GM23338 (cell line): ENCODE results near the gene TLCD3B. TPM values are rescaled to one million over a fixed set of nuclear protein-coding genes. Genes with fewer than 3 reads are reported as not detected.

Experiments used
- ATAC-seq: fragments of 200-7000 bp; cut with Tn5 transposase; 3 replicates; pipeline ENCODE4 v1.9.1; 2020
- DNase-seq: peaks from one replicate; pipeline ENCODE4 v3.0.0-alpha.2; 2015; ENCODE audit warnings: low spot score
- H2AFZ ChIP-seq: fragments of 200-600 bp; sonication (generic); 2 replicates; pipeline ENCODE4 v1.8.0; 2016; ENCODE audit warnings: antibody characterized with exemption, mild to moderate bottlenecking, moderate library complexity
- H3F3A ChIP-seq: fragments of 200-600 bp; sonication (generic); replicated peaks from 2 replicates; pipeline ENCODE4 v1.8.0; 2017; ENCODE audit warnings: antibody characterized with exemption, mixed run types, low read depth
- H3K27ac ChIP-seq: fragments of 200-600 bp; sonication (generic); 2 replicates; pipeline ENCODE4 v1.6.1; 2016; ENCODE audit warnings: low read depth
- H3K27me3 ChIP-seq: fragments of 200-600 bp; sonication (generic); 2 replicates; pipeline ENCODE4 v1.8.0; 2016; ENCODE audit warnings: mild to moderate bottlenecking, mixed run types, moderate library complexity; ENCODE audit not compliant: insufficient read depth
- H3K36me3 ChIP-seq: fragments of 200-600 bp; sonication (generic); 2 replicates; pipeline ENCODE4 v1.8.0; 2016; ENCODE audit warnings: mild to moderate bottlenecking; ENCODE audit not compliant: insufficient read depth
- H3K4me1 ChIP-seq: fragments of 200-600 bp; sonication (generic); 2 replicates; pipeline ENCODE4 v1.8.0; 2016; ENCODE audit warnings: mild to moderate bottlenecking, moderate library complexity; ENCODE audit not compliant: insufficient read depth
- H3K4me2 ChIP-seq: fragments of 200-600 bp; sonication (generic); 2 replicates; pipeline ENCODE4 v1.7.1; 2017; ENCODE audit warnings: mixed run types
- H3K4me3 ChIP-seq: fragments of 200-600 bp; sonication (generic); 2 replicates; pipeline ENCODE4 v1.6.1; 2016; ENCODE audit warnings: mixed run types
- H3K79me2 ChIP-seq: fragments of 200-600 bp; sonication (generic); replicated peaks from 2 replicates; pipeline ENCODE4 v1.8.0; 2017; ENCODE audit warnings: mild to moderate bottlenecking; ENCODE audit not compliant: insufficient read depth
- H3K9me2 ChIP-seq: fragments of 200-600 bp; sonication (generic); 2 replicates; pipeline ENCODE4 v1.8.0; 2017; ENCODE audit not compliant: insufficient read depth
- H4K20me1 ChIP-seq: fragments of 200-600 bp; sonication (generic); replicated peaks from 2 replicates; pipeline ENCODE4 v1.8.0; 2017; ENCODE audit warnings: mild to moderate bottlenecking; ENCODE audit not compliant: insufficient read depth
- H3K27ac Mint-ChIP-seq: 2 replicates; pipeline ENCODE4 v1.8.0; 2020; ENCODE audit warnings: inconsistent platforms, mild to moderate bottlenecking, moderate library complexity, mixed read lengths
- H3K27me3 Mint-ChIP-seq: 3 replicates; pipeline ENCODE4 v1.8.0; 2022; ENCODE audit warnings: low read depth, mild to moderate bottlenecking, moderate library complexity, mixed read lengths, inconsistent platforms; ENCODE audit not compliant: insufficient read depth, poor library complexity
- H3K36me3 Mint-ChIP-seq: 3 replicates; pipeline ENCODE4 v1.8.0; 2021; ENCODE audit warnings: low read depth, mild to moderate bottlenecking, inconsistent platforms, moderate library complexity, mixed read lengths
- H3K4me1 Mint-ChIP-seq: 3 replicates; pipeline ENCODE4 v1.8.0; 2020; ENCODE audit warnings: mild to moderate bottlenecking, inconsistent platforms, mixed read lengths
- H3K4me3 Mint-ChIP-seq: 3 replicates; pipeline ENCODE4 v1.8.0; 2021; ENCODE audit warnings: moderate library complexity, mild to moderate bottlenecking, inconsistent platforms, mixed read lengths
- H3K9me3 Mint-ChIP-seq: 3 replicates; pipeline ENCODE4 v1.8.0; 2020; ENCODE audit warnings: moderate library complexity, mild to moderate bottlenecking, inconsistent platforms, mixed read lengths
- CREB1 ChIP-seq: fragments of 250-450 bp; sonication (Bioruptor Pico); IDR thresholded peaks from 2 replicates; pipeline ENCODE4 v1.5.0; 2020; ENCODE audit warnings: low read depth, mild to moderate bottlenecking, moderate library complexity
- EZH2 ChIP-seq: fragments of 200-600 bp; sonication (generic); IDR thresholded peaks from one replicate; pipeline ENCODE4 v1.8.0; 2017; ENCODE audit warnings: antibody characterized with exemption, mild to moderate bottlenecking, low read depth; ENCODE audit not compliant: unreplicated experiment
- EZH2phosphoT487 ChIP-seq: fragments of 200-600 bp; sonication (generic); IDR thresholded peaks from one replicate; pipeline ENCODE4 v1.8.1; 2018; ENCODE audit warnings: antibody characterized with exemption; ENCODE audit not compliant: unreplicated experiment
- JUNB ChIP-seq: IDR thresholded peaks from one replicate; pipeline ENCODE4 v1.6.1; 2016; ENCODE audit warnings: antibody characterized with exemption; ENCODE audit not compliant: unreplicated experiment
- NANOG ChIP-seq: IDR thresholded peaks from 2 replicates; pipeline ENCODE4 v1.6.1; 2016; ENCODE audit warnings: antibody characterized with exemption, borderline replicate concordance
- POLR2AphosphoS5 ChIP-seq: IDR thresholded peaks from 2 replicates; pipeline ENCODE4 v1.6.1; 2016; ENCODE audit warnings: antibody characterized with exemption, low read depth
- STAT1 ChIP-seq: IDR thresholded peaks from one replicate; pipeline ENCODE4 v1.6.1; 2016; ENCODE audit warnings: antibody characterized with exemption; ENCODE audit not compliant: unreplicated experiment
- ZNF114 ChIP-seq: fragments of 250-450 bp; sonication (Bioruptor Pico); IDR thresholded peaks from 2 replicates; pipeline ENCODE4 v1.5.0; 2020; ENCODE audit warnings: mild to moderate bottlenecking, moderate library complexity
- ZNF331 ChIP-seq: fragments of 250-450 bp; sonication (Bioruptor Pico); IDR thresholded peaks from 2 replicates; pipeline ENCODE4 v1.5.0; 2020; ENCODE audit warnings: low read depth, mild to moderate bottlenecking, moderate library complexity
- polyA plus RNA-seq: library from polyadenylated mRNA; unstranded; fragments of >200 nt; fragmentation: Nextera tagmentation; extraction: Ambion mirVana; gene quantifications from 2 replicates; pipeline ENCODE4 v1.2.1, GENCODE V29; 2016
- total RNA-seq: library from RNA; depleted of rRNA; stranded (reverse); fragments of >200 nt; shearing (Covaris generic); gene quantifications from 2 replicates; pipeline ENCODE4 v1.2.3, GENCODE V29; 2014
- TF ChIP-seq, protein P1 (sequence below): fragments of 250-450 bp; sonication (Bioruptor Pico); IDR thresholded peaks from 2 replicates; pipeline ENCODE4 v1.5.0; 2020; ENCODE audit warnings: mild to moderate bottlenecking, moderate library complexity
- TF ChIP-seq, protein P2 (sequence below): IDR thresholded peaks from 2 replicates; pipeline ENCODE4 v1.6.1; 2016; ENCODE audit warnings: antibody characterized with exemption
- TF ChIP-seq, protein P3 (sequence below): IDR thresholded peaks from one replicate; pipeline ENCODE4 v1.6.1; 2018; ENCODE audit warnings: antibody characterized with exemption; ENCODE audit not compliant: unreplicated experiment
- TF ChIP-seq, protein P4 (sequence below), 2 experiments: fragments of 200-600 bp in 1 of 2; sonication (generic) in 1 of 2; conservative IDR thresholded peaks; 2 replicates each; pipeline versions ENCODE4 v1.5.1 to v1.6.1; 2016 to 2017; ENCODE audit warnings: antibody characterized with exemption in 2 of 2, low read depth in 2 of 2, mild to moderate bottlenecking in 2 of 2, moderate library complexity in 1 of 2

Gene TLCD3B
- total and polyA plus RNA-seq, 2 experiments from 2014 or later = 14.2 to 37.4 TPM

DNA sequence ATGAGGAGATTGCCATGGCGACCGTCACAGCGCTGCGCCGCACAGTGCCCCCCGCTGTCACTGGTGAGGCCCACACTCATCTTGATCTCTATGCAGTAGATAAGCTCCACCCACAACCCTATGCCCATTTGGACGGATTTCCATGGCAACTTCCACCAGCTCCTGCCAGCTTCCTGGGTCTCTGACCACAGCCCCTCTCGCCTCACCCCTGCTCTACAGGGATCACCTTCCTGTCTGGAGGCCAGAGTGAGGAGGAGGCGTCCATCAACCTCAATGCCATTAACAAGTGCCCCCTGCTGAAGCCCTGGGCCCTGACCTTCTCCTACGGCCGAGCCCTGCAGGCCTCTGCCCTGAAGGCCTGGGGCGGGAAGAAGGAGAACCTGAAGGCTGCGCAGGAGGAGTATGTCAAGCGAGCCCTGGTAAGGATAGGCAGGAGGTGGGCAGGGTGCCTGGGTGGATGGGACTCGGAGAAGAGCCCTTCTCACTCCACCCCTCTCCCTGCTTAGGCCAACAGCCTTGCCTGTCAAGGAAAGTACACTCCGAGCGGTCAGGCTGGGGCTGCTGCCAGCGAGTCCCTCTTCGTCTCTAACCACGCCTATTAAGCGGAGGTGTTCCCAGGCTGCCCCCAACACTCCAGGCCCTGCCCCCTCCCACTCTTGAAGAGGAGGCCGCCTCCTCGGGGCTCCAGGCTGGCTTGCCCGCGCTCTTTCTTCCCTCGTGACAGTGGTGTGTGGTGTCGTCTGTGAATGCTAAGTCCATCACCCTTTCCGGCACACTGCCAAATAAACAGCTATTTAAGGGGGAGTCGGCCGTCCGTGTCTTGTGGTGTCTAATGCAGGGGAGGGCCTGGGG is 38.8 kb upstream of the TLCD3B start:
- TF ChIP-seq STAT1 = no peak
- TF ChIP-seq, protein P1, sequence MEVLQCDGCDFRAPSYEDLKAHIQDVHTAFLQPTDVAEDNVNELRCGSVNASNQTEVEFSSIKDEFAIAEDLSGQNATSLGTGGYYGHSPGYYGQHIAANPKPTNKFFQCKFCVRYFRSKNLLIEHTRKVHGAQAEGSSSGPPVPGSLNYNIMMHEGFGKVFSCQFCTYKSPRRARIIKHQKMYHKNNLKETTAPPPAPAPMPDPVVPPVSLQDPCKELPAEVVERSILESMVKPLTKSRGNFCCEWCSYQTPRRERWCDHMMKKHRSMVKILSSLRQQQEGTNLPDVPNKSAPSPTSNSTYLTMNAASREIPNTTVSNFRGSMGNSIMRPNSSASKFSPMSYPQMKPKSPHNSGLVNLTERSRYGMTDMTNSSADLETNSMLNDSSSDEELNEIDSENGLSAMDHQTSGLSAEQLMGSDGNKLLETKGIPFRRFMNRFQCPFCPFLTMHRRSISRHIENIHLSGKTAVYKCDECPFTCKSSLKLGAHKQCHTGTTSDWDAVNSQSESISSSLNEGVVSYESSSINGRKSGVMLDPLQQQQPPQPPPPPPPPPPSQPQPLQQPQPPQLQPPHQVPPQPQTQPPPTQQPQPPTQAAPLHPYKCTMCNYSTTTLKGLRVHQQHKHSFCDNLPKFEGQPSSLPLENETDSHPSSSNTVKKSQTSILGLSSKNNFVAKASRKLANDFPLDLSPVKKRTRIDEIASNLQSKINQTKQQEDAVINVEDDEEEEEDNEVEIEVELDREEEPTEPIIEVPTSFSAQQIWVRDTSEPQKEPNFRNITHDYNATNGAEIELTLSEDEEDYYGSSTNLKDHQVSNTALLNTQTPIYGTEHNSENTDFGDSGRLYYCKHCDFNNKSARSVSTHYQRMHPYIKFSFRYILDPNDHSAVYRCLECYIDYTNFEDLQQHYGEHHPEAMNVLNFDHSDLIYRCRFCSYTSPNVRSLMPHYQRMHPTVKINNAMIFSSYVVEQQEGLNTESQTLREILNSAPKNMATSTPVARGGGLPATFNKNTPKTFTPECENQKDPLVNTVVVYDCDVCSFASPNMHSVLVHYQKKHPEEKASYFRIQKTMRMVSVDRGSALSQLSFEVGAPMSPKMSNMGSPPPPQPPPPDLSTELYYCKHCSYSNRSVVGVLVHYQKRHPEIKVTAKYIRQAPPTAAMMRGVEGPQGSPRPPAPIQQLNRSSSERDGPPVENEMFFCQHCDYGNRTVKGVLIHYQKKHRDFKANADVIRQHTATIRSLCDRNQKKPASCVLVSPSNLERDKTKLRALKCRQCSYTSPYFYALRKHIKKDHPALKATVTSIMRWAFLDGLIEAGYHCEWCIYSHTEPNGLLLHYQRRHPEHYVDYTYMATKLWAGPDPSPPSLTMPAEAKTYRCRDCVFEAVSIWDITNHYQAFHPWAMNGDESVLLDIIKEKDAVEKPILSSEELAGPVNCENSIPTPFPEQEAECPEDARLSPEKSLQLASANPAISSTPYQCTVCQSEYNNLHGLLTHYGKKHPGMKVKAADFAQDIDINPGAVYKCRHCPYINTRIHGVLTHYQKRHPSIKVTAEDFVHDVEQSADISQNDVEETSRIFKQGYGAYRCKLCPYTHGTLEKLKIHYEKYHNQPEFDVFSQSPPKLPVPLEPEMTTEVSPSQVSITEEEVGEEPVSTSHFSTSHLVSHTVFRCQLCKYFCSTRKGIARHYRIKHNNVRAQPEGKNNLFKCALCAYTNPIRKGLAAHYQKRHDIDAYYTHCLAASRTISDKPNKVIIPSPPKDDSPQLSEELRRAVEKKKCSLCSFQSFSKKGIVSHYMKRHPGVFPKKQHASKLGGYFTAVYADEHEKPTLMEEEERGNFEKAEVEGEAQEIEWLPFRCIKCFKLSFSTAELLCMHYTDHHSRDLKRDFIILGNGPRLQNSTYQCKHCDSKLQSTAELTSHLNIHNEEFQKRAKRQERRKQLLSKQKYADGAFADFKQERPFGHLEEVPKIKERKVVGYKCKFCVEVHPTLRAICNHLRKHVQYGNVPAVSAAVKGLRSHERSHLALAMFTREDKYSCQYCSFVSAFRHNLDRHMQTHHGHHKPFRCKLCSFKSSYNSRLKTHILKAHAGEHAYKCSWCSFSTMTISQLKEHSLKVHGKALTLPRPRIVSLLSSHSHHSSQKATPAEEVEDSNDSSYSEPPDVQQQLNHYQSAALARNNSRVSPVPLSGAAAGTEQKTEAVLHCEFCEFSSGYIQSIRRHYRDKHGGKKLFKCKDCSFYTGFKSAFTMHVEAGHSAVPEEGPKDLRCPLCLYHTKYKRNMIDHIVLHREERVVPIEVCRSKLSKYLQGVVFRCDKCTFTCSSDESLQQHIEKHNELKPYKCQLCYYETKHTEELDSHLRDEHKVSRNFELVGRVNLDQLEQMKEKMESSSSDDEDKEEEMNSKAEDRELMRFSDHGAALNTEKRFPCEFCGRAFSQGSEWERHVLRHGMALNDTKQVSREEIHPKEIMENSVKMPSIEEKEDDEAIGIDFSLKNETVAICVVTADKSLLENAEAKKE (CRISPR knock-in tag) = no peak
- TF ChIP-seq CREB1 = no peak
- TF ChIP-seq, protein P2, sequence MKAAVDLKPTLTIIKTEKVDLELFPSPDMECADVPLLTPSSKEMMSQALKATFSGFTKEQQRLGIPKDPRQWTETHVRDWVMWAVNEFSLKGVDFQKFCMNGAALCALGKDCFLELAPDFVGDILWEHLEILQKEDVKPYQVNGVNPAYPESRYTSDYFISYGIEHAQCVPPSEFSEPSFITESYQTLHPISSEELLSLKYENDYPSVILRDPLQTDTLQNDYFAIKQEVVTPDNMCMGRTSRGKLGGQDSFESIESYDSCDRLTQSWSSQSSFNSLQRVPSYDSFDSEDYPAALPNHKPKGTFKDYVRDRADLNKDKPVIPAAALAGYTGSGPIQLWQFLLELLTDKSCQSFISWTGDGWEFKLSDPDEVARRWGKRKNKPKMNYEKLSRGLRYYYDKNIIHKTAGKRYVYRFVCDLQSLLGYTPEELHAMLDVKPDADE = no peak
- no peak for TF ChIP-seq EZH2
- no peak for TF ChIP-seq ZNF114 (CRISPR knock-in tag)
- TF ChIP-seq JUNB = no peak
- TF ChIP-seq, protein P3, sequence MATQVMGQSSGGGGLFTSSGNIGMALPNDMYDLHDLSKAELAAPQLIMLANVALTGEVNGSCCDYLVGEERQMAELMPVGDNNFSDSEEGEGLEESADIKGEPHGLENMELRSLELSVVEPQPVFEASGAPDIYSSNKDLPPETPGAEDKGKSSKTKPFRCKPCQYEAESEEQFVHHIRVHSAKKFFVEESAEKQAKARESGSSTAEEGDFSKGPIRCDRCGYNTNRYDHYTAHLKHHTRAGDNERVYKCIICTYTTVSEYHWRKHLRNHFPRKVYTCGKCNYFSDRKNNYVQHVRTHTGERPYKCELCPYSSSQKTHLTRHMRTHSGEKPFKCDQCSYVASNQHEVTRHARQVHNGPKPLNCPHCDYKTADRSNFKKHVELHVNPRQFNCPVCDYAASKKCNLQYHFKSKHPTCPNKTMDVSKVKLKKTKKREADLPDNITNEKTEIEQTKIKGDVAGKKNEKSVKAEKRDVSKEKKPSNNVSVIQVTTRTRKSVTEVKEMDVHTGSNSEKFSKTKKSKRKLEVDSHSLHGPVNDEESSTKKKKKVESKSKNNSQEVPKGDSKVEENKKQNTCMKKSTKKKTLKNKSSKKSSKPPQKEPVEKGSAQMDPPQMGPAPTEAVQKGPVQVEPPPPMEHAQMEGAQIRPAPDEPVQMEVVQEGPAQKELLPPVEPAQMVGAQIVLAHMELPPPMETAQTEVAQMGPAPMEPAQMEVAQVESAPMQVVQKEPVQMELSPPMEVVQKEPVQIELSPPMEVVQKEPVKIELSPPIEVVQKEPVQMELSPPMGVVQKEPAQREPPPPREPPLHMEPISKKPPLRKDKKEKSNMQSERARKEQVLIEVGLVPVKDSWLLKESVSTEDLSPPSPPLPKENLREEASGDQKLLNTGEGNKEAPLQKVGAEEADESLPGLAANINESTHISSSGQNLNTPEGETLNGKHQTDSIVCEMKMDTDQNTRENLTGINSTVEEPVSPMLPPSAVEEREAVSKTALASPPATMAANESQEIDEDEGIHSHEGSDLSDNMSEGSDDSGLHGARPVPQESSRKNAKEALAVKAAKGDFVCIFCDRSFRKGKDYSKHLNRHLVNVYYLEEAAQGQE = no peak
- TF ChIP-seq, protein P4, sequence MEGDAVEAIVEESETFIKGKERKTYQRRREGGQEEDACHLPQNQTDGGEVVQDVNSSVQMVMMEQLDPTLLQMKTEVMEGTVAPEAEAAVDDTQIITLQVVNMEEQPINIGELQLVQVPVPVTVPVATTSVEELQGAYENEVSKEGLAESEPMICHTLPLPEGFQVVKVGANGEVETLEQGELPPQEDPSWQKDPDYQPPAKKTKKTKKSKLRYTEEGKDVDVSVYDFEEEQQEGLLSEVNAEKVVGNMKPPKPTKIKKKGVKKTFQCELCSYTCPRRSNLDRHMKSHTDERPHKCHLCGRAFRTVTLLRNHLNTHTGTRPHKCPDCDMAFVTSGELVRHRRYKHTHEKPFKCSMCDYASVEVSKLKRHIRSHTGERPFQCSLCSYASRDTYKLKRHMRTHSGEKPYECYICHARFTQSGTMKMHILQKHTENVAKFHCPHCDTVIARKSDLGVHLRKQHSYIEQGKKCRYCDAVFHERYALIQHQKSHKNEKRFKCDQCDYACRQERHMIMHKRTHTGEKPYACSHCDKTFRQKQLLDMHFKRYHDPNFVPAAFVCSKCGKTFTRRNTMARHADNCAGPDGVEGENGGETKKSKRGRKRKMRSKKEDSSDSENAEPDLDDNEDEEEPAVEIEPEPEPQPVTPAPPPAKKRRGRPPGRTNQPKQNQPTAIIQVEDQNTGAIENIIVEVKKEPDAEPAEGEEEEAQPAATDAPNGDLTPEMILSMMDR (conservative IDR thresholded peaks at IDR 0.05; ENCODE audit: low read depth in 2 of 2) = no peak
- TF ChIP-seq NANOG = no peak
- no peak for TF ChIP-seq POLR2AphosphoS5
- TF ChIP-seq EZH2phosphoT487 = no peak
- no peak for TF ChIP-seq ZNF331 (CRISPR knock-in tag)
- Mint-ChIP-seq H3K4me3 (no peak overlapping the region), H3K4me1 (peaks cover 12% of the 10 kb centered on the region), H3K9me3 (no peaks in the 10 kb centered on the region), H3K27me3 (peaks cover 26% of the 10 kb centered on the region), H3K36me3 (peaks cover 69% of the 10 kb centered on the region), H3K27ac (peak overlapping the region; percentile 66)
- H3K4me3 ChIP-seq = no peak overlapping the region
- H3K4me2 ChIP-seq = no peak overlapping the region
- H2AFZ ChIP-seq = no peak overlapping the region
- H3K27ac ChIP-seq = no peak overlapping the region
- H3K9me2 ChIP-seq = no peaks in the 10 kb centered on the region
- peaks cover 42% of the 10 kb centered on the region for H4K20me1 ChIP-seq
- peaks cover 36% of the 10 kb centered on the region for H3K79me2 ChIP-seq
- H3K36me3 ChIP-seq = peaks cover 33% of the 10 kb centered on the region
- H3F3A ChIP-seq = peaks cover 64% of the 10 kb centered on the region
- H3K27me3 ChIP-seq = no peaks in the 10 kb centered on the region
- H3K4me1 ChIP-seq = peaks cover 5% of the 10 kb centered on the region
- ATAC-seq = no peak
- DNase-seq = no peak
